ENCODE data around the gene HCN4.
A peak's percentile ranks its signal among the peaks of the same experiment; 100 is the strongest.
"Not testable (repeated sequence)": the region's sequence is repeated elsewhere in the genome, so short reads cannot be mapped to it uniquely, and the experiment has no call there.

HCN4 gene

GRCh38 chr15:73368301-73369136, at the start of gene HCN4:
Gene HCN4 (minus strand): TSS chr15:73368958. CDS start chr15:73368270, 688 bp downstream.
- H3K27me3 ChIP-seq, result peaks cover 58 to 69% (median 62%) of the 10 kb centered on the region in 11 experiments
- H3K4me3 ChIP-seq, result peak within 1 kb of the TSS in 7 of 10 experiments; percentile 5 to 59 (median 40); a peak in 11 of 20 replicates
- no peak within 1 kb of the TSS for H3K27ac ChIP-seq
- no peak within 1 kb of the TSS for H3K9ac ChIP-seq
- peaks cover 0 to 8% (median 0%) of the 10 kb centered on the region in 10 experiments; a peak in 3 of 20 replicates for H3K4me1 ChIP-seq
- peaks cover 0 to 17% (median 8%) of the 10 kb centered on the region in 11 experiments; a peak in 9 of 22 replicates for H3K9me3 ChIP-seq (replicated peaks in 1 of 11)
- no peak for TF ChIP-seq Cebpa-rat (IDR thresholded peaks at IDR 0.05)
- peak within 1 kb of the TSS in 9 of 11 experiments; percentile 16 to 66 (median 54); a peak in 14 of 22 replicates for H3K4me2 ChIP-seq
- no peaks in the 10 kb centered on the region for H3K36me3 ChIP-seq
- no peaks in the 10 kb centered on the region; a peak in 3 of 22 replicates for H4K20me1 ChIP-seq

GRCh38 chr15:73414876-73415275, 46.1 kb upstream of the HCN4 start:
- no peak for TF ChIP-seq Cebpa-rat (IDR thresholded peaks at IDR 0.05)
- H3K27ac ChIP-seq, result no peak overlapping the region

GRCh38 chr15:73403171-73403570, 34.4 kb upstream of the HCN4 start:
- H3K4me2 ChIP-seq, result peak overlapping the region in 4 of 11 experiments; percentile 1 to 54 (median 36); a peak in 5 of 22 replicates
- peaks cover 0 to 58% (median 38%) of the 10 kb centered on the region in 10 experiments; a peak in 15 of 20 replicates for H3K4me1 ChIP-seq
- no peaks in the 10 kb centered on the region for H3K36me3 ChIP-seq
- TF ChIP-seq Cebpa-rat (IDR thresholded peaks at IDR 0.05), result no peak
- H3K27me3 ChIP-seq, result no peaks in the 10 kb centered on the region
- H3K27ac ChIP-seq, result peak overlapping the region in 1 of 11 experiments; percentile 5; a peak in 2 of 22 replicates
- H4K20me1 ChIP-seq, result no peaks in the 10 kb centered on the region
- no peaks in the 10 kb centered on the region for H3K9me3 ChIP-seq (replicated peaks in 1 of 11)
- H3K9ac ChIP-seq, result no peak overlapping the region
- no peak overlapping the region for H3K4me3 ChIP-seq

More at GRCh38 chr15:73414876-73415275, 46.1 kb upstream of the HCN4 start:
- Histone ChIP-seq H3K9me3 (replicated peaks in 1 of 11) (no peaks in the 10 kb centered on the region), H3K36me3 (no peaks in the 10 kb centered on the region), H3K27me3 (no peaks in the 10 kb centered on the region), H3K4me2 (no peak overlapping the region), H3K9ac (no peak overlapping the region), H3K4me3 (no peak overlapping the region), H3K4me1 (no peaks in the 10 kb centered on the region), H4K20me1 (no peaks in the 10 kb centered on the region)

- TF ChIP-seq Cebpa-rat (IDR thresholded peaks at IDR 0.05), result peak in 7 of 11 experiments; percentile 54 to 95 (median 88); a peak in 13 of 22 replicates
- not testable (repeated sequence) for H4K20me1 ChIP-seq; H3K9me3 ChIP-seq (replicated peaks in 1 of 11); H3K27me3 ChIP-seq; H3K36me3 ChIP-seq
- Histone ChIP-seq H3K4me1 (peaks cover 6 to 87% (median 61%) of the 10 kb centered on the region in 10 experiments; a peak in 18 of 20 replicates), H3K4me3 (peak overlapping the region in 2 of 10 experiments; percentile 11 to 14; a peak in 2 of 20 replicates), H3K4me2 (peak overlapping the region in 10 of 11 experiments; percentile 10 to 90 (median 67); a peak in 18 of 22 replicates), H3K9ac (peak overlapping the region in 6 of 11 experiments; percentile 11 to 76 (median 59); a peak in 8 of 22 replicates), H3K27ac (peak overlapping the region in 9 of 11 experiments; percentile 22 to 89 (median 67); a peak in 16 of 22 replicates)
Observed at GRCh38 chr15:73400222-73400621, 31.5 kb upstream of the HCN4 start.

- no peak for TF ChIP-seq Cebpa-rat (IDR thresholded peaks at IDR 0.05)
- peaks cover 6 to 94% (median 68%) of the 10 kb centered on the region in 10 experiments; a peak in 18 of 20 replicates for H3K4me1 ChIP-seq
Observed at GRCh38 chr15:73398861-73399260, 30.1 kb upstream of the HCN4 start.

GRCh38 chr15:73397461-73397860, 28.7 kb upstream of the HCN4 start:
- Histone ChIP-seq H3K4me3 (no peak overlapping the region; a peak in 1 of 20 replicates), H3K4me1 (peaks cover 6 to 98% (median 72%) of the 10 kb centered on the region in 10 experiments; a peak in 18 of 20 replicates), H3K9ac (peak overlapping the region in 6 of 11 experiments; percentile 12 to 59 (median 46); a peak in 7 of 22 replicates), H3K27me3 (no peaks in the 10 kb centered on the region), H3K9me3 (replicated peaks in 1 of 11) (no peaks in the 10 kb centered on the region), H3K4me2 (peak overlapping the region in 10 of 11 experiments; percentile 17 to 90 (median 71); a peak in 16 of 22 replicates), H3K36me3 (no peaks in the 10 kb centered on the region), H3K27ac (peak overlapping the region in 7 of 11 experiments; percentile 32 to 89 (median 61); a peak in 14 of 22 replicates), H4K20me1 (no peaks in the 10 kb centered on the region)
- TF ChIP-seq Cebpa-rat (IDR thresholded peaks at IDR 0.05), result no peak

More at GRCh38 chr15:73398861-73399260, 30.1 kb upstream of the HCN4 start:
- Histone ChIP-seq H3K27me3 (no peaks in the 10 kb centered on the region), H3K4me3 (no peak overlapping the region), H3K9me3 (replicated peaks in 1 of 11) (no peaks in the 10 kb centered on the region), H4K20me1 (no peaks in the 10 kb centered on the region), H3K9ac (peak overlapping the region in 2 of 11 experiments; percentile 58 to 76; a peak in 3 of 22 replicates), H3K36me3 (no peaks in the 10 kb centered on the region), H3K27ac (peak overlapping the region in 8 of 11 experiments; percentile 14 to 89 (median 65); a peak in 12 of 22 replicates), H3K4me2 (peak overlapping the region in 8 of 11 experiments; percentile 4 to 90 (median 76); a peak in 14 of 22 replicates)

GRCh38 chr15:73395671-73396070, 26.9 kb upstream of the HCN4 start:
- Histone ChIP-seq H3K36me3 (no peaks in the 10 kb centered on the region), H3K4me3 (no peak overlapping the region), H3K4me2 (peak overlapping the region in 5 of 11 experiments; percentile 10 to 90 (median 64); a peak in 7 of 22 replicates), H3K9me3 (replicated peaks in 1 of 11) (no peaks in the 10 kb centered on the region), H3K27ac (peak overlapping the region in 2 of 11 experiments; percentile 33 to 34; a peak in 3 of 22 replicates), H4K20me1 (no peaks in the 10 kb centered on the region), H3K4me1 (peaks cover 6 to 100% (median 69%) of the 10 kb centered on the region in 10 experiments; a peak in 18 of 20 replicates), H3K27me3 (no peaks in the 10 kb centered on the region), H3K9ac (no peak overlapping the region)
- TF ChIP-seq Cebpa-rat (IDR thresholded peaks at IDR 0.05), result no peak

GRCh38 chr15:73394782-73395181, 26.0 kb upstream of the HCN4 start:
- TF ChIP-seq Cebpa-rat (IDR thresholded peaks at IDR 0.05), result no peak
- H3K4me1 ChIP-seq, result peaks cover 6 to 100% (median 65%) of the 10 kb centered on the region in 10 experiments; a peak in 18 of 20 replicates
- H4K20me1 ChIP-seq, result no peaks in the 10 kb centered on the region

More at GRCh38 chr15:73394782-73395181, 26.0 kb upstream of the HCN4 start:
- Histone ChIP-seq H3K9ac (no peak overlapping the region), H3K36me3 (no peaks in the 10 kb centered on the region), H3K4me2 (peak overlapping the region in 5 of 11 experiments; percentile 16 to 90 (median 54); a peak in 8 of 22 replicates), H3K27ac (no peak overlapping the region; a peak in 1 of 22 replicates), H3K9me3 (replicated peaks in 1 of 11) (no peaks in the 10 kb centered on the region), H3K27me3 (no peaks in the 10 kb centered on the region), H3K4me3 (no peak overlapping the region)
